Upper lobe of left lung (tissue), 6 donors: ENCODE results near the gene VPS37B. TPM values are rescaled to one million over a fixed set of nuclear protein-coding genes. Genes with fewer than 3 reads are reported as not detected.
"Not testable (repeated sequence)": the region's sequence is repeated elsewhere in the genome, so short reads cannot be mapped to it uniquely, and the experiment has no call there.

Experiments
- ATAC-seq, 2 donors: fragments of 200-7000 bp; cut with Tn5 transposase; one replicate each; pipeline ENCODE4 v1.9.1; 2022; ENCODE audit warnings: mild to moderate bottlenecking in 2 of 2, moderate library complexity in 2 of 2; ENCODE audit not compliant: low FRiP score in 2 of 2
- DNase-seq, 2 donors: peaks; one replicate each; pipeline ENCODE4 v3.0.0-alpha.2; 2019 to 2020
- H3K27ac ChIP-seq, 4 donors: fragments of 200-600 bp; sonication (generic); one replicate each; pipeline ENCODE4 v1.5.1; 2016 to 2019
- H3K27me3 ChIP-seq, 4 donors: fragments of 200-600 bp; sonication (generic); one replicate each; pipeline ENCODE4 v1.5.1; 2017 to 2019
- H3K36me3 ChIP-seq, 4 donors: fragments of 200-600 bp; sonication (generic); one replicate each; pipeline ENCODE4 v1.5.1; 2016 to 2019
- H3K4me1 ChIP-seq, 4 donors: fragments of 200-600 bp; sonication (generic); one replicate each; pipeline ENCODE4 v1.5.1; 2018 to 2019
- H3K4me3 ChIP-seq, 4 donors: fragments of 200-600 bp; sonication (generic); one replicate each; pipeline ENCODE4 v1.5.1; 2017 to 2019; ENCODE audit warnings: mild to moderate bottlenecking in 2 of 4, moderate library complexity in 1 of 4
- H3K9me3 ChIP-seq, 4 donors: fragments of 200-600 bp; sonication (generic); one replicate each; pipeline ENCODE4 v1.5.1; 2018 to 2019
- EP300 ChIP-seq, 4 donors: sonication (generic); formaldehyde crosslinking; IDR thresholded peaks; one replicate each; pipeline ENCODE4 v1.5.1; 2017; ENCODE audit warnings: antibody characterized with exemption in 4 of 4, control low read depth in 2 of 4
- POLR2A ChIP-seq, 4 donors: fragments of 450-650 bp; IDR thresholded peaks; one replicate each; pipeline ENCODE4 v1.5.1; 2016 to 2017; ENCODE audit warnings: antibody characterized with exemption in 4 of 4, mild to moderate bottlenecking in 2 of 4
- POLR2AphosphoS5 ChIP-seq, 2 donors: sonication (generic); formaldehyde crosslinking; IDR thresholded peaks; one replicate each; pipeline ENCODE4 v1.5.1; 2017; ENCODE audit warnings: antibody characterized with exemption in 2 of 2
- WGBS, 2 donors: methylation state at CpG; one replicate each; pipeline ENCODE4 v1.1.5; 2017 to 2018; 5-methylcytosine and 5-hydroxymethylcytosine counted together
- total RNA-seq, 6 donors: library from RNA; depleted of rRNA in 4 of 6; stranded (reverse); fragments of >200 nt in 4 of 6; gene quantifications; one replicate each; pipeline versions ENCODE4 v1.1.0 to v1.2.1, GENCODE V29; 2016 to 2021
- TF ChIP-seq, protein P1 (sequence below), 6 experiments: fragments of 450-650 bp in 4 of 6; fragments of 200-600 bp in 2 of 6; sonication (generic) in 2 of 6; IDR thresholded peaks; one replicate each; pipeline ENCODE4 v1.5.1; 2016 to 2019; ENCODE audit warnings: antibody characterized with exemption in 6 of 6
- donor health status: DM: no; HTN: no; CAD: no; lungs with moderate emphysema.
- donor health status: DM: no; HTN: yes; CAD: no; lungs with severe emphysema.

The VPS37B gene
- total RNA-seq, 6 donors from 2014 or later, result 41.2 to 93.2 (median 64.0) TPM

- ATAC-seq (peak in 1 of 2 donors; percentile 79), DNase-seq (peak in 1 of 2 donors; percentile 32)
- Histone ChIP-seq H3K4me3 (no peak overlapping the region), H3K4me1 (peaks cover 51 to 89% (median 72%) of the 10 kb centered on the region in 4 donors), H3K27me3 (no peaks in the 10 kb centered on the region), H3K36me3 (peaks cover 0 to 3% (median 0%) of the 10 kb centered on the region in 4 donors), H3K27ac (peak overlapping the region in 2 of 4 donors; percentile 38 to 75), H3K9me3 (no peaks in the 10 kb centered on the region)
- TF ChIP-seq, protein P1, sequence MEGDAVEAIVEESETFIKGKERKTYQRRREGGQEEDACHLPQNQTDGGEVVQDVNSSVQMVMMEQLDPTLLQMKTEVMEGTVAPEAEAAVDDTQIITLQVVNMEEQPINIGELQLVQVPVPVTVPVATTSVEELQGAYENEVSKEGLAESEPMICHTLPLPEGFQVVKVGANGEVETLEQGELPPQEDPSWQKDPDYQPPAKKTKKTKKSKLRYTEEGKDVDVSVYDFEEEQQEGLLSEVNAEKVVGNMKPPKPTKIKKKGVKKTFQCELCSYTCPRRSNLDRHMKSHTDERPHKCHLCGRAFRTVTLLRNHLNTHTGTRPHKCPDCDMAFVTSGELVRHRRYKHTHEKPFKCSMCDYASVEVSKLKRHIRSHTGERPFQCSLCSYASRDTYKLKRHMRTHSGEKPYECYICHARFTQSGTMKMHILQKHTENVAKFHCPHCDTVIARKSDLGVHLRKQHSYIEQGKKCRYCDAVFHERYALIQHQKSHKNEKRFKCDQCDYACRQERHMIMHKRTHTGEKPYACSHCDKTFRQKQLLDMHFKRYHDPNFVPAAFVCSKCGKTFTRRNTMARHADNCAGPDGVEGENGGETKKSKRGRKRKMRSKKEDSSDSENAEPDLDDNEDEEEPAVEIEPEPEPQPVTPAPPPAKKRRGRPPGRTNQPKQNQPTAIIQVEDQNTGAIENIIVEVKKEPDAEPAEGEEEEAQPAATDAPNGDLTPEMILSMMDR (IDR thresholded peaks at IDR 0.05), result peak in 3 of 6 experiments; percentile 8 to 23 (median 12)
- TF ChIP-seq POLR2A (IDR thresholded peaks at IDR 0.05) (no peak), EP300 (IDR thresholded peaks at IDR 0.05) (no peak)
- WGBS, 2 donors, result 70% methylated on average over 8 of the region's 8 CpGs
Measured at GRCh38 chr12:122880668-122881067, 15.3 kb downstream of the VPS37B start.

DNA sequence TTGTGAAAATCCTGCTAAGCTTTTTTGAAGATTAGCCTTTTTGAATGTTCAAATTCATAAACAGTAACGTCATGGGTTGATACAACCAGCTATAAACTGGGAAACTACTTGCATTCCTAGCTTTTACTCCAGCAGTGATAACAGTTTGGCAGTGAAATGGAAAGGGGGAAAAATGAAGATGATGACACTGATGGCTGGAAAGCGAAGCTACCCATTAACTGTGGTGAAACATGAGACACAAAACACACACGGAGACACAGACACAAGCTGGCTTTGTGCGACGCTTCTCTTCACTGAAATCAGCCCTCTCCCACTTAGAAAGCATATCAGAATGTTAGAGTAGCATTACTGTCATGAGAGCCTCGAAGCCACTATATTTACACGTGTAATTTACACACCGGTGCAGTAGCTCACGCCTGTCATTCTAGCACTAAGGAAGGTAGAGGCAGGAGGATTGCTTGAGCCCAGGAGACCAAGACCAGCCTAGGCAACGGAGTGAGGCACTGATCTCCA is 15.7 kb downstream of the VPS37B start:
- no peak for DNase-seq
- ATAC-seq, result peak in 1 of 2 donors; percentile 69

DNA sequence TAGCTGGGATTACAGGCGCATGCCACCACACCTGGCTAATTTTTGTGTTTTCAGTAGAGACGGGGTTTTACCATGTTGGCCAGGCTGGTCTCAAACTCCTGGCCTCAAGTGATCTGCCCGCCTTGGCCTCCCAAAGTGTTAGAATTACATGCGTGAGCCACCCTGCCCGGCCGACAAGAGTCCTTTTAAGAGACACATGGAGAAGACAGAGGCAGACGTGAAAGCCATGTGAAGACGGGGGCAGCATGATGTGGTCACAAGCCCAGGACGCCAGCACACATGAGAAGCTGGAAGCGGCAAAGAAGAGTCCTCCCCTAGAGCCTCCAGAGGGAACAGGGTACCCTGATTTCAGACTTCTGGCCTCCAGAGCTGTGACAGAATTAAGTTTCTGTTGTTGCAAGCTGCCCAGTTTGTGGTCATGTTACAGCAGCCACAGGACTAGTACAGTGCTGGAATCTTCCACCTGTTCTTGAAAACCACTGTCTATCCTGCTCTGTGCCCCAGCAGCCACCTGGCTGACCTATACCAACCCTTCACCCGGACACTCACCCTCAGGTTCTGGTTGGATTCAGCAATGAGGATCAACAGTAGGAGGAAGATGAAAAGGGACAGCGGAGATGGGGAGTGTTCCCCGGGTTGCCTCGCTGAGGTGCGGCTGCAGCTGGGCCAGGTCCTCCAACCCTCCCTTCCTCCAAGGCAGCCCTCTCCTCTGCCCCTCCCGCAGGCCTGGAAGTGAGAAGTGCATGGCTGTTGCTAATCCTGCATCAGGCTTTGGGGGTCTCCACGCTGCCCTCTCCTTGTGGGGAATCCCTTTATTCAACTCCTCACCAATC is 16.9 kb downstream of the VPS37B start:
- ATAC-seq (no peak), DNase-seq (peak; percentile 23 to 40)
- no peak overlapping the region for H3K4me3 ChIP-seq
- no peaks in the 10 kb centered on the region for H3K9me3 ChIP-seq
- peaks cover 61 to 92% (median 72%) of the 10 kb centered on the region in 4 donors for H3K4me1 ChIP-seq
- peak overlapping the region in 3 of 4 donors; percentile 12 to 75 (median 54) for H3K27ac ChIP-seq
- TF ChIP-seq, protein P1 (IDR thresholded peaks at IDR 0.05), result no peak
- TF ChIP-seq EP300 (IDR thresholded peaks at IDR 0.05) (no peak), POLR2A (IDR thresholded peaks at IDR 0.05) (no peak), POLR2AphosphoS5 (IDR thresholded peaks at IDR 0.05) (no peak)
- no peaks in the 10 kb centered on the region for H3K27me3 ChIP-seq
- peaks cover 0 to 3% (median 0%) of the 10 kb centered on the region in 4 donors for H3K36me3 ChIP-seq
- 80 to 82% methylated on average over 13 to 17 of the region's 17 CpGs for WGBS, 2 donors

More for the DNA sequence above, 15.7 kb downstream of the VPS37B start:
- H3K4me3 ChIP-seq, result no peak overlapping the region
- H3K36me3 ChIP-seq, result peaks cover 0 to 3% (median 0%) of the 10 kb centered on the region in 4 donors
- peaks cover 54 to 93% (median 76%) of the 10 kb centered on the region in 4 donors for H3K4me1 ChIP-seq
- H3K9me3 ChIP-seq, result no peaks in the 10 kb centered on the region
- 73 to 80% methylated on average over 10 of the region's 10 CpGs for WGBS, 2 donors
- H3K27me3 ChIP-seq, result no peaks in the 10 kb centered on the region
- TF ChIP-seq POLR2AphosphoS5 (IDR thresholded peaks at IDR 0.05), result no peak
- no peak for TF ChIP-seq EP300 (IDR thresholded peaks at IDR 0.05)
- TF ChIP-seq, protein P1 (IDR thresholded peaks at IDR 0.05), result no peak
- no peak for TF ChIP-seq POLR2A (IDR thresholded peaks at IDR 0.05)
- peak overlapping the region in 2 of 4 donors; percentile 38 to 75 for H3K27ac ChIP-seq

GRCh38 chr12:122876731-122877130 is 19.2 kb downstream of the VPS37B start:
- ATAC-seq (no peak), DNase-seq (no peak)
- Histone ChIP-seq H3K4me3 (no peak overlapping the region), H3K36me3 (peaks cover 0 to 3% (median 0%) of the 10 kb centered on the region in 4 donors), H3K4me1 (peaks cover 74 to 96% (median 80%) of the 10 kb centered on the region in 4 donors), H3K9me3 (no peaks in the 10 kb centered on the region), H3K27me3 (no peaks in the 10 kb centered on the region), H3K27ac (peak overlapping the region in 2 of 4 donors; percentile 24 to 75)
- 68 to 70% methylated on average over 3 of the region's 3 CpGs for WGBS, 2 donors
- TF ChIP-seq EP300 (IDR thresholded peaks at IDR 0.05) (no peak), POLR2AphosphoS5 (IDR thresholded peaks at IDR 0.05) (no peak), POLR2A (IDR thresholded peaks at IDR 0.05) (no peak)
- TF ChIP-seq, protein P1 (IDR thresholded peaks at IDR 0.05), result no peak

GRCh38 chr12:122876281-122876680 is 19.6 kb downstream of the VPS37B start:
- H3K9me3 ChIP-seq, DNase-seq, H3K4me3 ChIP-seq, H3K36me3 ChIP-seq, ATAC-seq, H3K27me3 ChIP-seq: not testable (repeated sequence)
- peaks cover 79 to 96% (median 83%) of the 10 kb centered on the region in 4 donors for H3K4me1 ChIP-seq
- H3K27ac ChIP-seq, result peak overlapping the region in 2 of 4 donors; percentile 24 to 75
- WGBS, 2 donors, result 94 to 97% methylated on average over 5 of the region's 5 CpGs
